DMS114 treated with DMSO at 0.1 percent for 48 hours (cell line): ENCODE data around the gene CORO6.
"Not testable (repeated sequence)": the region's sequence is repeated elsewhere in the genome, so short reads cannot be mapped to it uniquely, and the experiment has no call there.

Source experiments
- DNase-seq: peaks from one replicate; lab custom pipeline; 2025; ENCODE audit not compliant: unreplicated experiment; lab: John Stamatoyannopoulos, UW

Gene CORO6

DNA sequence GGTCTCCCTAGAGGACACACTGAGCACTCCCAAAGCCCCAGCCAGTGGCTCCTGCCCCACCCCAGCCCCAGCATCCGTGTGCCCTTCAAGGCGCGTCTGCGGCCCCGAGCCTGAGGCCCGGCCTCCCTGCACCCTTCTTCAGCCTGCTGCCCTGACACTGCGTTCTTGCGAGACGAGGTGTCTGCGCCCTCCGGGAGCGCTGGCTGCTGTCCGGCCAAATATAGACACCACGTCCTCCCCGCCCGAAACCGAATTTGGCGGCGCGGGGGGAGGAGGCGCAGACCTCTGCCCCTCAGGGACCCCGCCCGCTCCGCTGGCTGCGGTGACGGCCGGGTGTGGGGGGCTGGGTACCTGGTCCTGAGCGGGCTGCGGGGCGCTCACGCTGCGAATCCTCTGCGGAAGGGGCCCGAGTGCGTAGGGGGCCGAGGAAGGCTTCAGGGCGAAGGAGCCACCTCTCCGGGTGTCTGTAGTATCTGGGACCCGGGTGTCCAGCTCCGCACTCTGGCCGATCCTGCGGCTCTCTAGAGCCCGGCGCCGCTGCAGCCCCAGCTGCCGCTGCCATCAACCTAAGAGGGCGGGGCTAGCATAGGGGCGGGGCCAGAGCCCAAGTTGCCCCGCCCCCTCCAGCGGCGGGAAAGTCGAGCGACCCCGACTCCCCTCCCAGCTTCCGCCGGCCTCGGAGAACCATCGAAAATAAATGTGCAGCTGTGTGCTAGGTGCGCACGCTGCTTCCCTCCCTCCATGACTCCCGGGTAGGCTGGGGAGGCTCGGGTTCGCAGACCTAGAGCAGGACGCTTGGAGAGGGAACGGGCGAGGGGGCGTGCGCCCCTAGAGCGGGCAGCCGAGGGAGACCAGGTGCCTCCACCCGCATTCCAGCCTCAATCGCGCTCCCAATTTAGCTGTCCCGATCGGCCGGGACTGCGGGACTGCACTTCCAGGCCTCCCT, at the start of gene CORO6:
TSS of gene CORO6 (minus strand) at position 576 of the 946 bp plus-strand sequence. CDS start 1,491 bp downstream, outside the sequence.
- peak; percentile 14 for DNase-seq

DNA sequence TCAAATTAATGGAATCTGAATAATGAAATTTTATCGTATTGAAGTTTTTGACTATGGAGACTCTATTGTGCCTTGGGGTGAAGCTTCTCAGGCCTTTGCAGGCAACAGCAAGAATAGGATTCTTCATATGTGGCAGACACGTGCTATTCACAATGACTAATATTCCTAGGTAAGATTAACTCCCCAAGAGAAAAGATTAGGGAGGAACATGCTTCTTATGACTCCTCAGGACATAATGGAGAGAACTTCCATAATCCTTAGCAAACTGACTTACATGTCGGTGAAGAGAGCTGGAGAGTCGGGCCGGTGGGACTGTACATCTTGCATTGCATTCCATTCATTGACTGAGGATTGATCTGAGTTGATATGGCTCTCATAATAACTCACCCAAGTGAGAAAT, 48.9 kb upstream of the CORO6 start:
- DNase-seq = no peak

DNA sequence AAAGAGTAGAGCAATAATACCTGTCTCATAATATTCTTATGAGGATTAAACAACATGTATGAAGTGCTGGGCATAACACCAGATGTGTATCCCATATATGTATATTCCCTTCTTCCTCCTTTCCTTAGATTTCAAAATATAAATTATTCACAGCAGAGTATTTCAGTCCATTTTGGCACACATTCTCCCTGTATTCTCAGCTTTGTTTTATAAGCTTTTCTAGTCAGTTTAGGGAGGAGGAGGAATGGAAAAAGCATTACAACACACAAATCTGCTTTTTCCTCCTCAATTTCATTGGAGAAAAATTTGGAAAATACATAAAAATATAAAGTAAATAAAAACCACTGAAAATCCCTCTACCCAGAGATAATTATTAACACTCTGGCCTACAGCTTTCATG, 46.6 kb upstream of the CORO6 start:
- DNase-seq = no peak

DNA sequence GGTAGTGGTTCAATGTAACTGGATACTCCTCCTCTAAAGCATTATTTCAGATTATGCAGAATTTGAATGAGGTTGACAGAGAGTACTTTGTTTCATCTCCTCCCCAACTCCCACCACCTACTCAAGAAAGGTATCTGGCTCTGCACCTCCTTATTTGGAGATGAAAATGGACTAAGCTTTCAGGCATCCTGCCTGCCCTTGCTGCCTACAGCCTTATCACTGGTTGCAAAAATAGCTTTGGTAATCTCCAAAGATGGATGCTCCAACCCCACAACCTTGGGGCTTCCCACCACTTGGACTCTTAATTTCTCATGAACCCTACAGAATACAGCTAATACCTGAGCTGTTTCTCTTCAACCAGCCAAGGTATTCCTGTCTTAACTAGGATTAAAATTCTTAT, 45.3 kb upstream of the CORO6 start:
- no peak for DNase-seq

DNA sequence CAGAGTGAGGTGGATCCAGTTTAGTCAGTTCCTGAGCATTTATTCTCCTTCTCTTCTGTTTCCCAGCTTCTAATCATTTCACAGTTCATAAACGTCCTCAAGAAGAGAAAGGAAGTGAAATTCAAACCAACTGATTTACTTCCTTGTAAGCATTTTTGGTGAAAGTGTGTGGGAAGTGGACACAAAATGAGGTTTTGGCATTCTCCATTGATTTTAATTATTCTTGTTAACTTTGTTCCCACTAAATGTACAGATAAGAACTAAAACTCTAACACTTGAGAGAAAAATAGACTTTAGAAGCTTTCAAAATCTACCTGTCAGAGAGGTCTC, 42.7 kb upstream of the CORO6 start:
- no peak for DNase-seq

DNA sequence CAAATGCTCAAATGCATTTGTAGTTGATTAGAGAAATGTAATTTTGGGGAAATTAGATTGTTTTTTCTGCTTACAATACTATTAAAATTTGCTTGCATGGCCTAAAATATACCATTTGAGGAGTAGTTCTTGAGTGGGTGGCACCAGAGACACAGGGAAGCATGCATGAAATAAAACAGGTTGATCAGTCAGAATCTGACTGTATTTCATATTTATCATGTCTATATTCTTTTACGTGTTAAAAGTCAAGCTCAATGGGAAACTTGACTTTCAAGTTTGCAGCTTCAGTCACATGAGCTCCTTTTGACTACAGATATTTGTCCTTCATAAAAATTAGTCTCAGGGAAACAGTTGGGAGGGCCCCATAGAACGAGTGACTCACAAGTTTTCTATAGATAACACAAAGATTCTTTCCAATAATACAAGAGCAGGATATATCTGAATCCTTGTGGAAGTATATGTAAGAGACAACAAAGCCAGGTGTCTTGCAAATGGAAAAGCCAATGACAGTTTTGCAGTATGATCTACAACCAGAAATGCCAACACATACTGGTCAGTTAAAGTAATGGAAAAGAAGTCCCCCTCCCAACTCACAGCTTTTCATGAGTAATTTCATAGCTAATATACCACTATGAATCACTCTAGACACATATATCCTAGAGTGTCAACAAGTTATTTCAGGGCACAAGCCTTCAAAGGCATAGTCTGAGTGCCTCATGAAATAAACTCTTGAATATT, 42.2 kb upstream of the CORO6 start:
- no peak for DNase-seq

DNA sequence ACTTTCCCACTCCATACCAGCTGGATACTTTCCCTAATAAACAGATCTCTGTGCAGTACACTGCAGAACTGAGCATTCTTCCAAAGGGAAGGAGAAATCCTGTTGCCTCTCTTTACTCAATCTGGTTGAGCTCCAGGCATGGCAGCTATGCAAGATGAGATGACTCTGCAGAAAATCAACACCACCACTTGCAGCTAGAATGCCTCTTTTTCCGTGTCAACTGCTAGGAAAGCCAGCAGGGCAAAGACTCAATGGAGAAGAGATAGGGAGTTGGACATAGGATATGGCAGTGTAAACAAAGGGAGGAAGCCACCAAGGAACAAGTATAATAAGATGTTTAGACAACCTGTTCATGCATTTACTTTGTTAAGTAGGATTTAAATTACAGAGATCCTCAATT, 40.4 kb upstream of the CORO6 start:
- DNase-seq = no peak

DNA sequence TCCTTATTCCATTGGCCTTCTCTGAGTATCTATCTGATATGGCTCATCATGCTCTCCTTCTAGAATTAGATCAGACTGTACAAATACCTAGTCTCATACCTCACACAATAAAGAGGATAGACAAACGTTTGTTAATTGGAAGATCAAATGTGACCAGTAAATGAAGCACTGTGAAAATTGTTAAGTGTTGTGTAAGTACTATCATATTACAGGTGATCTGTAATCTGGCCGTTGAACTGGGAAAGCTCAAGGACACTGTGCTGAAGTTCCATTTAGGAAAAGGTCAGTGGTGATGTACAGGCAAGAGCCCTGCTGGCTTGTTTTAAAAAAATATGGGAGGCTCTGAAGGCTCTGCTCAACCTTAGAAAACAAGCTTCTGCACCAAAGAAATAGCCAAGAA, 38.5 kb upstream of the CORO6 start:
- no peak for DNase-seq

DNA sequence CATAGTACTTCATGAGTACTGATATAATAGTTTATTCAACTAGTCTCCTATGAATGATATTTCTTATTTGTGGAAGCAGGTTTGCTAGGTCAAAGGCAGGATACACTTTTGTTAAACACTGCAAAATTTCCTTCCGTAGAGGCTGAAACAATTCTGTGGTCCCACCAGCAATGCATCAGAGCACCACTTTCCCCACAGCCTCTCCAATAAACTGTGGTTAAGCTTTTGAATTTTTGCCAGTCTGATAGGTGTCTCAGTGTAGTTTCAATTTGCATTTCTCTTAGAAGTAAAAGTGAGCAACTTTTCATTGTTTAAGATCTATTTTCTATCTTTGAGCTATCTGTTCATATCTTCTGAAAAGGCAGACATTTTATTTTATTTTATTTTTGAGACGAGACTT, 36.4 kb upstream of the CORO6 start:
- no peak for DNase-seq

DNA sequence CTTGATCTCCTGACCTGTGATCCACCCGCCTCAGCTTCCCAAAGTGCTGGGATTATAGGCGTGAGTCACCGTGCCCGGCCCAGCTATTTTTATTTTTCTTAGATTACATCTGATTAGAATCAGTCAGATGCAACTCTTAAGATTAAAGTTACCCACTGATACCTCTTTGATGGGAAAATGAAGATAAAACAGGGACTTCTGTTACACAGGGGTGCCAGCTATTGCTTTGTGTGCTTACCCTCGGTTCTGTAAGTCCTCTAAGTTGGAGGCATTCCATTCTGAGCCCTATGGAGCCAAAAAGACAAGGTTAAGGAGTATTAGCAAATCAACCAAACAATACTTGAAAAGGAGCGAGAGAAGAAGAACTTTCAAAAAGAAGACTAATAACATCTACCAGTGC, 32.6 kb upstream of the CORO6 start:
- DNase-seq = no peak

DNA sequence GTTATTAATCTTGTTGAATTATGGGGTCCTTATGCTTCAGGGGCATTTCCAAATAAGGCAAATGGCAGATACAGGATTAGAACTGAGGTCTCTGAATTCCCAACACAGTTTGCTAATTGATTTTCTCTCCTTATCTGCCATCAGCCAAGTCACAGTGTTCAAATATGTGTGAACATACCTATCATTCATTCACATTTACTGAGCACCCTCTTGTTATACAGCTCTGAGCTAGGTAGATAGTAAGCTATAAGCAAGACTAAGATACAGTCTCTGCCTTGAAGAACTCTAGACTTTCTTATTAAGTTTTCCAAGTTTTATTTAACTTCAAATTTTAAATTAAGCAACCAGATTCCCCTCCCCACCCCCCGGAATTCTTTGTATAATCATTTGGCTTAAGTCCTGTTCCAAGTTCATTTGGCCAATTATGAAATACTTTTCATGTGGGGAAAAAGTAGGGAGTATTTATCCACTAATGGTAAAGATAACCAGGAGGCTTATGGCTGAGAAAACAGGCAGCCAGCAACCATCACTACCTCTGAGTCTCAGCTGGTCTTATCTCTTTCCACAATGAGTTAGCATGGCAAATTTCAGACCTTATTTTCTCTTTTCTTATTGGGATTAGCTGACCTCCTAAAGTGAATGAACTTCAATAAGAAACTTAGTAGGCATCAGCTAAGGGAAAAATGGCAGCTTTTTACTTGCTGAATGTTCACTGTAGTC, 31.4 kb upstream of the CORO6 start:
- DNase-seq = no peak

DNA sequence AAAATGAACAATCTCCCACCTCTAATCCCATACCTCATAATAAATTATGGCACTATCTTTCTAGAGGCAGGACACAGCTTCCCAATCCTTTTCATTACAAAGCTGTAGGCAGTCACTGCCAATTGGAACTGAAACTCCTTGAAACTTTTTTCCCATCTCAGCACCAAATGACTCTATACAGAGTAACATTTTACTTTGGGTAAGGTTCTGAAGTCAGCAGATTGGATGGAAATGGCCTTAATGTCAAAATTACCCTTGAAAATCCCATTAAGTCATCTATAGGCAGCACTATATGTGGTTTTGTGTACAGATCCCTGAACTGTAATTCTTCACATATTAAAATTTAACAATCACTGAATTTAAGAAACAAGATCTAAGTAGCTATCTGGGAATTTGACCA, 30.3 kb upstream of the CORO6 start:
- DNase-seq = no peak

DNA sequence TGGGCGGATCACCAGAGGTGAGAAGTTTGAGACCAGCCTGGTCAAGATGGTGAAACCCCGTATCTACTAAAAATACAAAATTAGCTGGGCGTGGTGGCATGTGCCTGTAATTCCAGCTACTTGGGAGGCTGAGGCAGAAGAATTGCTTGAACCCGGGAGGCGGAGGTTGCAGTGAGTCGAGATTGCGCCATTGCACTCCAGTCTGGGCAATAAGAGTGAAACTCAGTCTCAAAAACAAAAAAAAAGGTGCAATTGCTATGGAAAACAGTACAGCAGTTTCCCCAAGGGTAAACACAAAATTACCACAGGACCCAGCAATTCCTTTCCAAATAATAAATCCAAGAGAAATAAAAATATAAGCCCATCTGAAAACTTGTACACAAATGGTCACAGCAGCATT, 29.2 kb upstream of the CORO6 start:
- not testable (repeated sequence) for DNase-seq

DNA sequence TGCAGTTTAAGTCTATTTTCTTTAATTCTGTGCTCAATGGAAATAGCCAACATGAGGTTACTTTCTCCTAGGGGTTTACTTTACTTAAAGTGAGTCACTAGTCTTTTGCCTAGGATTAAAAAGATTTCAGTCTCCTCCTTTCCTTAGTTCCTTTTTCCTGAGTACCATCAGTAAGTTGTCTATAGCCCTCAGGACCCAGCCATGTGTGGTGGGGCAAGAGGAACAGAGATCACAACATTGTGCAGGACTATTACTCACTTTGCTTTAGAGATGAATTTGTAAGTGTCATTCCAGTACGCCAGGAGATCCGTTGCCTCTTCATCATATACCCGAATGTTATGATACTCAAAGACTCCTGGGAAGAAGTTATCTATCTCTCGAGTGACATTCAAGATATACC, 27.7 kb upstream of the CORO6 start:
- no peak for DNase-seq

DNA sequence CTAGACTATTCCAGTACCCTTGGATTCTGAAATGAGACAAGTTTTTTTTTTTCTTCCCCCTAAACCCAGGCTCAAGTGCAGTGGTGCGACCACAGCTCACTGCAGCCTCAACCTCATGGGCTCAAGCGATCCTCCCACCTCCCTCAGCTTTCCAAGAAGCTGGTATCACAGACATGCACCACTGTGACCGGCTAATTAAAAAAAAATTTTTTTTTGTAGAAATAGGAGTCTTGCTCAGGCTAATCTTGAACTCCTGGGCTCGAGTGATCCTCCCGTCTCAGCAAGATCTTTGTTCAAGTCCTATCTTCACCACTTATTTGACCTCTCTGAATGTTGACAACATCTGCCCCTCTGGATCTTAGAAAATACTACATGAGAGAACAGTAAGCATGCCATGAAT, 26.6 kb upstream of the CORO6 start:
- DNase-seq = no peak

DNA sequence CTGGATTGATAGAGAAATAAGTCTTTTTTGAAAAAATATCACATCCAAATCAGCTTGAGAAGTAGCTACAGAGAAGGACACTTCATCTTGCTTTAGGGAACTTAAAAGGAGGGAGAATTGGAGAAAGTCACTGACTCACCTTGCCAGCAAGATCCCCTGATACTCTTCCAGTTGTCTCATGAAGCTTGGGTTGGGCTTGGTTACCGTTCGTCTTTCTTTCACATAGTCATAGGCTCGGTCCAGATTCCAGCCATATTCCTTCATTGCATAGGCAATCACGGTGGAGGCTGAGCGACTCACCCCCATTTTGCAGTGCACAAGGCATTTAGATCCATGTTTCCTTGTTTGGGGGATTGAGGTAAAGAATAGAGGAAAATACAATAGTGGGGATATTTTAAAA, 25.3 kb upstream of the CORO6 start:
- no peak for DNase-seq

DNA sequence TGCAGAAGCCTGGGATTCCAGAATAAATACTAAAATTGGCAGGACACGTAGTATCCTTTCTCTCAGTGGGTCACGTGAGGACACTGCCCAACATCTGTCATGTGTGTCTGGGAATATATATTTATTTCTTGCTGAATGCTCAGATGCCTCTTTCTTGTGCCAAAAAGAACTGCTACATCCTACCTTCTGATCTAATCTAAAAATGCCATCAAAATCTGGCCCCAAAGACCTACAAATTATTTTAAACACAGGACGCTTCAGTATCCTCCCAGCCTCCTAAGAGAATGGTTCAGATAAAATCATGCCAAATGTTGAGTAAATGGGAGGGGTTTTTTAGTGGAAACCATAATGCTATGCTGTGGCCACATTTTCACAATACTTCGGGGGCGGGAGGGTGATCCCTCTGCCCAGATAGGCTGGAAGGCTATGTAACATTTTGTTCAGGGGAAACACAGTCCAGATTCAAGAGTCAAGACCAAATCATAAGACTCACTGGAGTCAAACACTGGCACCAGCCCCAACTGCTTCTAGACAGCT, 22.9 kb upstream of the CORO6 start:
- no peak for DNase-seq

DNA sequence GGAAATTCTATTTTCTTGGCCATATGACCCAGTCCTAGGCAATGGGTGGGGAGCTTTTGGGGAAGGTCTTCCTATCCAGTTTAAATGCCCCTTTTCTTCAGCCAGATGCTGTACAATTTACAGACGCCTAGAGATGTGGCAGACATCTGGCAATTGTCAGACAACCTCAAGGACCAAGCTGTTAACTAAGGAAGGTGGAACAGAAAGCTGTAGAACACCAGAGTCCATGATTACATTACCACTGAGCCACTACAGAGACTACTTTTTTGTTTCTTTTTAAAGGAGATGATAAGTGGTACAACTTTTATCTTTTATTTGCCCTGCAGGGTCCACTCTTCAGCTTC, 21.1 kb upstream of the CORO6 start:
- DNase-seq = no peak

DNA sequence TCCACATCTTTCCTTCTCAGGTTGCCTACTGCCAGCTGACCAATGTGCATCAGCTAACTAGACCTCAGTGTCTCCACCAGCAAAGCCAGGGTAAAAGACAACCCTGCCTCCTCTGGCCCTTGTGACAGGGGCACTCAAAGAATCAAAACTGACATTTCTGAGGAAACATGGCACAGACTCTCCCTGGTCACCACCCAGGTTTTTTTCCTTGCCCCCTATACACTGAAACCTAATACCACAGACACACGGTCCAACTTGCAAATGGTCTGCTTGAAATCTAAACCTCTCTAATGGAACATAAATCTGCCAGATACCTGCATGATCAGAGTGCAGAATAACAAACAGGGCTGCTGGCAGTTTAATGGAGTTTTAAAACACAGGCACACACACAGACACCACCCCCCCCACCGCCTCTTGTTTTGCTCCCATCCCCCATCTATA, 19.5 kb upstream of the CORO6 start:
- DNase-seq = no peak

DNA sequence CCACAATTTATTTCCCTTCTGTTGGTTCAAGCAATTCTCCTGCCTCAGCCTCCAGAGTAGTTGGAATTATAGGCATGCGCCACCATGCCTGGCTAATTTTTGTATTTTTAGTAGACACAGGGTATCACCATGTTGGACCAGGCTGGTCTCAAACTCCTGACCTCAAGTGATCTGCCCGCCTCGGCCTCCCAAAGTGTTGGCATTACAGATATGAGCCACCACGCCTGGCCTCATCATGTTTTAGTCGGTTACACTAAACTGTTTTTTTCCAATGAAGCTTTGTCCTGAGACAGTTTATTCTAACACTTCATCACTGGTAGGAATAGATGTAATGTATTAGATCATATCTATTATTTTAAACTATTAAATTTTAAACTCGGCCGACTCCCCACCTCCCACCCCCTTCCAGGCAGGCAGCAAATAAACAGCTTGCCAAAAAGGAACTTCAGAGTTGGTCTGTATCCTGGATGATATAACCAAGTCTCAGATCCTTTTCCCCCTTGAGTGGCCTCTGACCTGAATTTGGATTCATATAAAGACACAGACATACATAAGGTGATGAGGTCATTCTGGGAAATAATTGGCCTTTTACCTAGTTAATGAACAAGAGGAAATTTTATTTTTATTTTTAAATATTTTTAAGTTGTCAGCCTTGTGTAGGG, 18.4 kb upstream of the CORO6 start:
- no peak for DNase-seq

DNA sequence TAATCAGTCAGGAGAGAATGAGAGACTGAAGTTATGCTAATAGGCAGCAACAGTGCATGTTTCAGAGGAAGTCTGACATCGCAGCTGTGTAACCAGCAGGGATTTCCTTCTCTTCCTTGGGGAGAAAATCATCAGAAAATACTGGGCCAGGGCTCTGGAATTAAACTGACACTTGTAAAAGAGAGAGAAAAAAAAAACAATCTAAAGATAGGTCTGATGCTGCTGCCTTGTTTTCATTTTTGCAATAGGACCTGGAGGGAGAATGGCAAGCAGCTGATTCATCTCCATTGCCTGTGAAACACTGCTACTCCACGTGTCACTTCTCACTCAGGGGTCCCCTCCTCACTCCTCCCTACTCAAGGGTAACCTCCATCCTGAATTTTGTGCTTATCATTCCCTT, 17.7 kb upstream of the CORO6 start:
- DNase-seq = no peak
